AG04450 (cell line): Measurements from ENCODE around the gene SCAMP1. TPM values are rescaled to one million over a fixed set of nuclear protein-coding genes. Genes with fewer than 3 reads are reported as not detected.

ENCODE experiments used
- CTCF ChIA-PET: fragments of 300-600, 350-600 bp; formaldehyde crosslinking; extraction: SDS; loops from one replicate; lab custom pipeline; 2022; ENCODE audit warnings: antibody characterized with exemption, inconsistent platforms; lab: Charles Lee
- POLR2A ChIA-PET: fragments of 350-600 bp; formaldehyde crosslinking; extraction: SDS; loops from one replicate; lab custom pipeline; 2021; ENCODE audit warnings: antibody characterized with exemption, inconsistent platforms; lab: Yijun Ruan, JAX
- DNase-seq: peaks from one replicate; pipeline ENCODE4 v3.0.0-alpha.2; 2011; ENCODE audit warnings: low read depth, low spot score
- H3K27ac ChIP-seq: one replicate; pipeline ENCODE4 v1.5.1; 2012; ENCODE audit warnings: low read depth, low read length, control low read depth
- H3K27me3 ChIP-seq: one replicate; pipeline ENCODE4 v1.6.0; 2012; ENCODE audit warnings: low read length; ENCODE audit not compliant: control insufficient read depth, insufficient read depth
- H3K4me3 ChIP-seq: 2 replicates; pipeline ENCODE4 v1.5.1; 2011; ENCODE audit warnings: mild to moderate bottlenecking, low read depth, low read length, control low read depth
- H3K9me3 ChIP-seq: 2 replicates; pipeline ENCODE4 v1.5.1; 2012; ENCODE audit warnings: low read length; ENCODE audit not compliant: control insufficient read depth, insufficient read depth
- CTCF ChIP-seq: IDR thresholded peaks from 2 replicates; pipeline ENCODE4 v1.5.1; 2011; ENCODE audit warnings: low read depth, low read length, control low read depth, inconsistent platforms
- polyA plus RNA-seq: library from polyadenylated mRNA; depleted of rRNA; stranded (reverse); fragments of >200 nt; gene quantifications from 2 replicates; pipeline ENCODE4 v1.2.3, GENCODE V29; 2011; rRNA removed
- small RNA-seq: library from RNA; depleted of rRNA; stranded (forward); fragments of <200 nt; gene quantifications from one replicate; pipeline ENCODE3, GENCODE V24; 2012; ENCODE audit warnings: low read depth; ENCODE audit not compliant: insufficient read length

The SCAMP1 gene
- polyA plus RNA-seq, 1 experiment, result 44.6 TPM

- H3K27ac ChIP-seq, result no peak overlapping the region
- ChIA-PET CTCF (no interaction called here), POLR2A (no interaction called here)
- H3K9me3 ChIP-seq, result no peaks in the 10 kb centered on the region
- H3K4me3 ChIP-seq, result no peak overlapping the region
- no peak for TF ChIP-seq CTCF
- H3K27me3 ChIP-seq, result no peaks in the 10 kb centered on the region
- DNase-seq, result no peak
Measured at GRCh38 chr5:78526049-78526525, 165.7 kb downstream of the SCAMP1 start.

GRCh38 chr5:78527054-78527859 lies 166.8 kb downstream of the SCAMP1 start:
- Histone ChIP-seq H3K27me3 (no peaks in the 10 kb centered on the region), H3K4me3 (no peak overlapping the region), H3K9me3 (no peaks in the 10 kb centered on the region), H3K27ac (no peak overlapping the region)
- ChIA-PET CTCF (interaction anchor here (0.5 to 1.7 kb wide), 7 partner anchors 10 to 605 kb away, joined by 3 to 7 read pairs (median 4); no protein-coding TSS in a partner anchor), POLR2A (interaction anchor here (0.6 to 2.0 kb wide), 4 partner anchors 22 to 68 kb away, joined by 3 to 7 read pairs (median 4); no protein-coding TSS in a partner anchor)
- no peak for TF ChIP-seq CTCF
- no peak for DNase-seq

GRCh38 chr5:78527925-78528324 lies 167.5 kb downstream of the SCAMP1 start:
- no peak for DNase-seq
- POLR2A ChIA-PET, result interaction anchor here (2.0 kb wide), 1 partner anchor 23 kb away, joined by 7 read pairs; no protein-coding TSS in a partner anchor
- no peaks in the 10 kb centered on the region for H3K27me3 ChIP-seq
- CTCF ChIA-PET, result interaction anchor here (1.7 kb wide), 1 partner anchor 10 kb away, joined by 7 read pairs; no protein-coding TSS in a partner anchor
- no peak overlapping the region for H3K4me3 ChIP-seq
- no peaks in the 10 kb centered on the region for H3K9me3 ChIP-seq
- H3K27ac ChIP-seq, result no peak overlapping the region
- TF ChIP-seq CTCF, result no peak

Small RNA genes within 50 kb of the gene (small RNA-seq; reads per million reads assigned to genes)
- gene RF00019, result not detected
- not detected for gene RNU6-183P

Other genes with a start within 250 kb of the SCAMP1 start
- 66.1 and 67.0 TPM in 2 replicates for gene AP3B1, start 65.9 kb upstream of the SCAMP1 start, polyA plus RNA-seq